ENCODE measurements around the gene ADCY7.

ADCY7 gene

DNA sequence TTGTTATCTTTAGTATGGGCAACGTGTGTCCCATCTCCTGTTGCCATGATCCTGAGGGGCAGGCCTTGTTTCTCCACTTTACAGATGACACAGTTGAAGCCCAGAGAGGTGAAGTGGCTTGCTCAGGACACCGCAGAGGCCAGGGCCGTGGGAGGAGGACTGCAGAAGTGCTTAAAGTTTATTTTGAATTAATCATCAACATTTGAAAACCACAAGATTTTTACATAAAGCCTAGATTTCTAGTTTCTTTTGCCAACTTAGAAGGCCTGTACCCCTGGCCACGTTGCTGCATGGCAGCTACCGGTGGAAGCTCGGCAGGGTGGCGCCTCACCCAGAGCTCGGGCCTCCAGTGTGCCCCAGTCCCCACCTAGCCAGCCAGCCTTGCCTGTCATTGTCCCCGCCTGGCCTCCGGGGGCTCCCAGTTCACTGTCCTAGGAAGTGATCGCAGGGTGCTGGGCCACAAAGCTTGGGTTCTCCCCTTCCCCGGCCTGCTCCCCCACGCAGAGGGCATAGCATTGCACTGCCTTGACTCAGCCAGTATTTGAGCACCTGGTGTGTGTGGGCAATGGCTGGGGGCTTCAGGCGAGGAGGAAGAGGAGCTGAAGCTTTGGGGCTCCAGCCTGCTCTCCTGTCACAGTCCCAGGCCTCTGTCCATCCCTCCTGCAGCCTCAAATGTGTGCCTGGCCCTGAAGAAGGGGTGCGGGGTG is 14.8 kb upstream of the ADCY7 start:
- no peak for DNase-seq

DNA sequence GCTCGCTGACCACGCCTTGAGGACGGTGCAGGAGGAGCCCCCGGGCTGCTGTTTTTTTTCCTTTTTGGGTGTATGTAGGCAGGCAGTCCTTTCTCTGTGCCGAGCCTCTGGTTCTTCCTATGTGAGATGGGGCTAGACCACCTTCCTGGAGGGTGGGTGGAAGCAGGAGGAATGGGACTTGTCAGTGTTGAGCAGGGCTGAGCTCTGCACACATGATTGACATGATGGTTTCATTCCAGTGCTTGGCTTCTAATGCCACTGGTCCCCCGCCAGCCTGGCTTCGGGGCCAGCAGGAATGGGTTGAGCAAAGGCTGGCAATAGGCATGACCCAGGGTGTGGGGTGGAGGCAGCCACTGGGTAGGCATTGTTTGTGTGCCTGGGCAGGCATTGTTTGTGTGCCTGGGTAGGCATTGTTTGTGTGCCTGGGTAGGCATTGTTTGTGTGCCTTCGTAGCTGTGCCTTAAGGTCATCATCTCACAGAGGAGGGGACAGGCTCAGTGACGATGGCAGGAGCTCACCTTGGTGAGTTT is 14.2 kb upstream of the ADCY7 start:
- DNase-seq = no peak

DNA sequence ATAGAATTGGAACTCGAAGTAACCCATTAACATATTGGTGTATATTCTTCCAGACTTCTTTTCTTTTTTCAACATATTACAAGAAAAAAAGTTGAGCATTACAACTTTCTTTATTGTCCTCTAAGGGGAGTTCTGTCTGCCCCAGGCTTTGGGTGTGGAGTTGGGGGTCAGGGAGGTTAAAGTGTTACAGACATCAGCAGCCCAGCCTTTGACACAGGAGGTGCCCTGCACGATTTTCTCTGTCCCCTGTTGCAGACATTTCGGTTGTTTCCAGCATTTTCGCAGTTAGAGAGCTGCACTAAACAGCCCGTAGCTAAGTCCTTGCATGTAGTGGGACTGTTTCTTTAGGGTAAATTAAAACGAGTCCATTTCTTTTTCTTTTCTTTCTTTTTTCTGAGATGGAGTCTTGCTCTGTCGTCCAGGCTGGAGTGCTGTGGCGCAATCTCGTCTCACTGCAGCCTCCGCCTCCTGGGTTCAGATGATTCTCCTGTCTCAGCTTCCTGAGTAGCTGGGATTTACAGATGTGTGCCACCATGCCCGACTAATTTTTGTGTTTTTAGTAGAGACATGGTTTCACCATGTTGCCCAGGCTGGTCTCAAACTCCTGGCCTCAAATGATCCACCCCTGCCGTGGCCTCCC is 13.4 kb upstream of the ADCY7 start:
- no peak for DNase-seq

DNA sequence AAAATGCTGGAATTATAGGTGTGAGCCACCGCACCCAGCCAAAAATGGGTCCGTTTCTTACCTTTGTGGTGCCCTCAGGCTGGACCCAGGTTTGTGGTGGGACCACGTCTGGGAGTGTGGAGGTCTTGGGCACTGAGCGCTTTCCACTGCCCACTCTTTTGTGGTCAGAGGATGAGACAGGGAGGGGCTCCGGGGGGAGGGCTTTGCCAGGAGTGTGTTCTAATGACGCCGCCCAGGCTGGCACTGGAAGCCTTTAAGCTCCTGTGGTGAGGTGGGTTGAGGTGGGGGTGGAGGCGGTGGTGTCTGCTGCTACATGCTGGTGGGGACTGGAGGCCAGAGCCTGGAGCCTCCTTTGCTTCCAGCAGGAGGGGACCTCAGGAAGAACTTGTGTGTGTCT is 12.8 kb upstream of the ADCY7 start:
- no peak for DNase-seq

DNA sequence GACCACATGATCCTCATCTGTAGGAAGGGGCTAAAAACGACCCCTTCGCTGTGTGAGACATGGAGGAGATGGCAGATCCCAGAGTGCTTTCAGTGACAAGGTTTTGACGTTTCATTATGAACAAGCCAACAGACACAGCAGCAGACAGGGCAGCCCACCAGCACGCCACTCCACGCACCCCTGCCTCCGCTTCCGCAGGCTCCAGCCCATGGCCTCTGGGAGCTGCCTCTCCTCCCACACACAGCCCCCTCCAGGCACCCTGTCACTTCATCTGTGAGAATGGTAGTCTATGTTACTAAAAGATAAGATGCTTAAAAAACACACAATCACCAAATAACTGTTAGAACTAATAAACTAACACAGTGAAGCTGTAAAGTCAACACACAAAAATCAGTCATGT is 12.3 kb upstream of the ADCY7 start:
- DNase-seq = no peak

DNA sequence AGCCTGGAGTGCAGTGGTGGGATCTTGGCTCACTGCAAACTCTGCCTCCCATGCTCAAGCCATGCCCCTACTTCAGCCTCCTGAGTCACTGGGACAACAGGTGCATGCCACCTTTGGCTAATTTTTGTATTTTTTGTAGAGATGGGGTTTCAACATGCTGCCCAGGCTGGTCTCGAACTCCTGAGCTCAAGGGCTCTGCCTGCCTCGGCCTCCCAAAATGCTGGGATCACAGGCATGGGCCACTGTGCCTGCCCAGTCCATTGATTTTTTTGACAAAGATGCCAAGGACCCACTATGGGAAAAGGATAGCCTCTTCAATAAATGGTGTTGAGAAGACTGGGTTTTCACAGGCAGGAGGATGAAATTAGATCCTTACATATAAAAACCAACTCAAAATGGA is 10.8 kb upstream of the ADCY7 start:
- DNase-seq = no peak

DNA sequence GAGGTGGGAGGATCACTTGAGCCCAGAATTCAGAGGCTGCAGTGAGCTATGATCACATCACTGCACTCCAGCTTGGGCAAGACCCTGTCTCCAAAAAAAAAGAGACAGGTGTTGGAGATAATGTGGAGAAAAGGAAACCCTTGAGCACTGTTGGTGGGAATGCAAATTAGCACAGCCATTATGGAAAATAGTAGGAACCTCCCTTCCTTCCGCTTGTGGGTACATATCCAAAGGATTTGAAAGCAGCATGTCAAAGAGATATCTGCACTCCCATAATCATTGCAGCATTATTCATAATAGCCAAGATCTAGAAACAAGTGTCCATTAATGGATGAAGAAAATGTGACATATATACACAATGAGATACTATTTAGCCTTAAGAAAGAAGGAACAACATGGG is 9.7 kb upstream of the ADCY7 start:
- no peak for DNase-seq

DNA sequence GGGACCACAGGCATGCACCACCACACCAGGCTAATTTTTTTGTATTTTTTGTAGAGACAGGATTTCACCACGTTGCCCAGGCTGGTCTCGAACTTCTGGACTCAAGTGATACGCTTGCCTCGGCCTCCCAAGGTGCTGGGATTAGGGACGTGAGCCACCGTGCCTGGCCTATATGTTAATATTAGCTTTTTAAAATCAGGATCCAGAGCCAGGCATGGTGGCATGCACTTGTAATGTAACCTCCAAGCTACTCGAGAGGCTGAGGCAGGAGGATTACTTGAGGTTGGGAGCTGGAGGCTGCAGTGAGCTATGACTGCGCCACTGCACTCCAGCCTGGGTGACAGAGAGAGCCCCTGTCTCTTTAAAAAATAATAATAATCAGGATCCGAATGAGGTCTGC is 8.5 kb upstream of the ADCY7 start:
- DNase-seq = no peak

DNA sequence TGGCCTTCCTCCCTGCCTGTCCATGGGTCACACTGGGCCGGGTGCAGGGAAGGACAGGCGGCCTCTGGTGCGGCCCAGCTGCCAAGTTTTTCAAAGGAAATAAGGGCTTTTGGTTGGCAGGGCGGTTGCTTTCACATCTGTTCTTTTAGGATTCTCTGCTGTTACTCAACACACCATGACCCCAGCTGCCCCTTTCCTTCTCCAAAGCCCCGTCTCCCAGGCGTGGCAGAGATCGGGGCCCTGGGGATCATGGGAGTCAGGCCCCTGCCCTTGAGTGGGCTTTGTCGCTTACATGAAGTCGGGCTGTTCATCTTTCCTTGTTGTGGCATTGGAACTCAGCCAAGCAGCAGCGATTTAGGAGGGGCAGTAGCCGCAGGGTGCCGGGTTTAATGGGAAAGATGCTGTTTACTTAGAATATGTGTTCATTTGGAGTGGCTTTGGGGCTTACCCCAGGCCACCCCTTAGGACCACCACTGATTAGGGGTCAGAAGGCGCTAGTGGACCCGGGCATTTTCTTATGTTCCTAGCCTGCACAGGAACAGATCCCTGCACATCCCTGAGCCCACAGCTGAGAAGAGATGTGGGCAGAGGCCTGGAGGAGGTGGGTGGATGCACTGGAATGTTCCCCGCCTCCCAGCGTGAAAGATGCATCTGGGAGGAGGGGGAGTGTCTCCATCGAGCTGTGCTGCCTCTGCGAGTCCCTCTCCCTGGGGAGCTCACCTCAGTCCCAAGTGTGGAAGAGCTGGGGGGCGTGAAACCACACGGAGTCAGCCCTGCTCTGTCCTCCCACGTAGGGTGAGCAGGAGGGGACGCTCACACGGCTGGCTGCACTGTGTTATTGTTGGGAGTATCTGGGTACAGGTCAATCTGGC is 6.8 kb upstream of the ADCY7 start:
- DNase-seq = no peak

DNA sequence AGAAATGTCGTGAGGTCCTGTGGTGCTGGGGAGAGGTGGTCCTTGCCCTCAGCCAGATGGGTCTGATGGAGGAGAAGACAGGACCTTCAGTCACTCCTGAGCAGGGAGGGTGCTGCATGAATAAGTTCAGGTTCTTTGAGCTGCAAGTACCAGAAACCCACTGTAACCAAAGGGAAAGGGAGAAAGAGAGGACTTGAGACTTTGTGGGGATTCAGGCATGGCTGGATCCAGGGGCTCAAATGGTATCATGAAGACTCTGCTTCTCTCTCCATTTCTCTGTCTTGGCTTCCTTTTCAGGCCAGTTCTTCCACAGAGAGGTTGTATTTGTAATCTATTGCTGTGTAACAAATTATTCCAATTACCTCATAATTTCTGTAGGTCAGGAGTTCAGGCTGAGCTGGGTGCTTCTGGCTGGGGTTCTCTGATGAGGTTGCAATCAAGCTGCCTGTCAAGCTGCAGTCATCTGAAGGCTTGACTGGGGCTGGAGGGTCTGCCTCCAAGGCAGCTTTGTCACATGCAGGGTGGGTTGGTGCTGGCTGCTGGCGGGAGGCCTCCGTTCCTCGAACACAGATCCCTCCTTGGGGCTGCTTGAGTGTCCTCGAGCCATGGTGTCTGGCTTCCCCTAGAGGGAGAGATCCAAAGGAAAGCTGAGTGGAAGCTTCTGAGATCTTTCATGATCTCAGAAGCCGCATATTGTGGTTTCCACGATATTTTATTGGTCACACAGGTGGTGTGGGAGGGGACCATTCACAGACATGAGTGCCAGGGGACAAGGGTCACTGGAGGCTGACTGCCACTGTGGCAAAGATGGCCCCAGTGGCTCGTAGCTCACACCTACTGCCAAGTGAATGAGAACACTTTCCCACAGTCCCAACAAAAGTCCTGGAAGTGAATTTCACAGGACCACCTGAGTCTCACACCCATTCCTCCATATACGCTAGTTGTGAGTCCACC is 5.9 kb upstream of the ADCY7 start:
- no peak for DNase-seq

DNA sequence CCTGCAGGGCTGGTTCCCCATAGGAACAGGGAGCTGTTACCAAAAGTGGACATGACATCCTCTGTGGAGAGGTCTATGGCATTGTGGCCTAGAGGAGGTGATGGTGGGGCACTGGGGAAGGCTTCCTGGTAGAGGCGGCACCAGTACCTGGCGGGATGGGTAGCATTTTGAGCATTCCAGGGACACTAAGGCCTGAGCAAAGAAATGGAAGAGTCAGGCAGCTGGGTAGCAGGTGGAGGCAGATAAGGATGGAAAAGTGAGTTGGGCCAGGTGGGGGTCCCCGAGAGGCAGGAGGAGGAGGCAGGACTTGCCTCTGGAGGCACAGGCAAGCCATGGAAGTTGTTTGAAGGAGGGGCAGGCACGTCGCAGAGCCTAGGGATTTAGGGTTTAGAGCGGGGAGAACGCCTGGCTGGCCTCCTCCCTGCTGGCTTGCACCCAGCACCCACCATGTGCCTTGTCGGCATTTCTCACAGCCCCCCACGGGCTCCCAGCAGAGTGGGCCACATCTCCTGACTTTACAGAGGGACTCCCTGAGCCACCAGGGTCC is 5.1 kb upstream of the ADCY7 start:
- DNase-seq = no peak

DNA sequence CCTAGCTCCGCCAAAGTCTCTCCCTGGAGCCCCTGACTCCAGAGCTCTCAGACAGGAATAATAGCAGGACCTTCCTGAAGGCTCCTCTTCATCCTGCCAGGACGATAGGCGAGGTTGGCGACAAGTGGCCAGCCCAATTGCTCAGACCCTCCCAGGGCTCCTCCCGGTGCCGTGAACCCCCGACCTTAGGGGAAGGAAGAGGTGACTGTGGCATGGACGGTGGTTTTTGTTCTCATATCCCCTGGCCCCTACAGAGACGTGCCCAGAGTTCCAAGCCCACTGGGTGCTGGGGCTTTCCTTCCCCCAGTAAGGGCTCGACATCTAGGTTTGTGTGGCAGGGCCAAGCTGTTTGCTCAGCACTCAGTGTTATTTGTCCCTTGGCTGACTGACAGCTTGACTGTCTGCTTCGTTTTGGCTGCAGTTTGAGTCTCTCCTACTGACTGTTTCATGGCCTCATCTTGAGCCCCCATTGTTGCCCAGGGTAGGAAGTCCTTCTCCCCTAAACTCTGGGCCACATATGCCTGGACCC is 4.6 kb upstream of the ADCY7 start:
- no peak for DNase-seq

DNA sequence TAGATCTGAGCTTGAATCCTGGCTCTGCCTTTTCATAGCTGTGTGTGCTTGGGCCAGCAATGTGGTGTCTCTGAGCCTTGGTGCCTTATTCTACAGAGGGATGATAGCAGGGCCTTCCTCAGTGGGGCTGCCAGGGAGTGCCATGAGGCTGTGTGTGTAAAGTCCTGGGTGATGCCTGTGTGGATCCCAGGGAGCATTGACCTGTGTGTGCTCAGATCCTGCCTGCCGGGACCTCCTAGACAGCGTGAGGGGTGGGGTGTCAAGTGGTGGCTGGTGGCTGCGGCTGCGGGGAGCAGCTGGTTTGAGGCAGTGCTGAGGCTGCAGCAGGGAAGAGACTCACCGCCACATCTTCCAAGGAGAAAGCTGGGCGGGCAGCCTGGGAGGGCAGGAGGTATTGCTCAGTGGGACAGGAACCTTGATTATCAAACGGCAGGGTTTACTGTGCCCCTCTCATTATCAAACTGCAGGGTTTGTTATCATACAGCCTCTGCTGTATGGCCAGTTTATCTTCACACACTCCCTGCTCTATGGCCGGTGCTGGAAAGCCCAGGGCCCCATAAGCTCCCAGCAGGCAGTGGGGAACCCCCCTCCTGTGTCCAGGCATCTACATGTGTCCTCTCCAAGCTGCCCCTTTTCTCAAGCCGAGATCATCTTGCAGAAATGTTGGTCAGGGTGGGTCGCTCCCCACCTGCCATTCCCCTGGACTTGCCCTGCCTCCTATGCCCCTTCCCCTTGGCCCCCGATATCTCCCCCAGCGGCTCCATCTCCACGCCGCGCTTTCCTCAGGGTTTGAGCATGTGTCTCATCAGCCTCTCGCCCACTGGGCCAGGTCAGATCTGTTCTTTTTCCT is 3.1 kb upstream of the ADCY7 start:
- no peak for DNase-seq

DNA sequence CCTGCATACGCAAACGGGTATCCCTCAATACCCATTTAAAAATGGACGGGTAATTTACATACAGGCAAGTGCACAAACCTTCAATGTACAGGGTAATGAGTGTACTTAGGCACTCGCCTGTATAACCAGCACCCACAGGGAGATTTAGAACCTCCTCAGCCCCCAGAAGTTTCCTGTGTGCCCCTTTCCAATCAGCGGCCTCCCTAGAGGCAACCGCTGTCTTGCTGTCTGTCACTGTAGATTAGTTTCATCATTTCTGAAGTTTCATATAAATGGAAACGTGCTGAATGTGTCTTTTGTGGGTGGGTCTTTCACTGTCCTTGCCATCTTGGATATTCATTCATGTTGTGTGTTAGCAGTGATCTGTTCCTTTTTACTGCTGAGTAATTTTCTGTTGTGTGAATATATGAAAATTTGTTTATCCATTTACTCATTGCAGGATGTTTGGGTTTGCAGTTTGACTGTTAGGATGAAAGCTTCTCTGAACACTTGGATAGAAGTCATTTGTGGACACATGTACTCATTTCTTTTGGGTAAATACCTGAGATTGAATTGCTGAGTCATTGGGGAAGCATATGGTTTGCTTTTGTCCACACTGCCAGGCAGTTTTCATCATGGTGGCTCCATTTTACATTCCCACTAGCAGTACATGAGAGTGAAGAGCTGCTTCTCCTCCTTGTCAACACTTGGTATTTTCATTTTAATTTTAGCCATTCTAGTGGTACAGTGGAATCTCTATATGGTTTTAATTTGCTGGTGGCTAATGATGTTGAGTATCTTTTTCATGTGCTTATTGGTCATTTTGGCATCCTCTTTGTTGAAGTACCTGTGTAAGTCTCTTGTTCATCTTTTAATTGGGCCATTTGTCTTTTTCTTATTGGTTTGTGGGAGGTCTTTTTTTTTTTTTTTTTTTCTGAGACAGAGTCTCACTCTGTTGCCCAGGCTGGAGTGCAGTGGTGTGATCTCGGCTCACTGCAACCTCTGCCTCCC is 2.1 kb upstream of the ADCY7 start:
- no peak for DNase-seq

DNA sequence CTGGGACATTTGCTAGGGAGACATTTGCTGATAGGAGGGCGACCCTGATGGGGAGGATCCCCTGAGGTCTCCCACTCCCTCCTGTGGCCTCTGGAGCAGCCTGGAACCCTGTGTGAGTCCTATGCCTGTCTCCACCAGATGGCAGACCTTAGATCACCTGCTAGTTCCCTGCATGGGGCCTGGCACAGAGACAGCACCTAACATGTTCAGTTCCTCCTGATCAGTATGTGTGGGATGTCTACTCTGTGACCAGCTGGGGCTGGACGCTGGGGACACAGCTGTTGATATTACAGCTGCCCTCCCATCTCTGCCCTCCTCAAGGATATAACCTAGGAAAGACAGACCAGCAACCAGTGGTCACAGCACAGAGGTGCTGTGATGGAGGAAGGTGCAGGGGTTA is 1.1 kb upstream of the ADCY7 start:
- no peak for DNase-seq

DNA sequence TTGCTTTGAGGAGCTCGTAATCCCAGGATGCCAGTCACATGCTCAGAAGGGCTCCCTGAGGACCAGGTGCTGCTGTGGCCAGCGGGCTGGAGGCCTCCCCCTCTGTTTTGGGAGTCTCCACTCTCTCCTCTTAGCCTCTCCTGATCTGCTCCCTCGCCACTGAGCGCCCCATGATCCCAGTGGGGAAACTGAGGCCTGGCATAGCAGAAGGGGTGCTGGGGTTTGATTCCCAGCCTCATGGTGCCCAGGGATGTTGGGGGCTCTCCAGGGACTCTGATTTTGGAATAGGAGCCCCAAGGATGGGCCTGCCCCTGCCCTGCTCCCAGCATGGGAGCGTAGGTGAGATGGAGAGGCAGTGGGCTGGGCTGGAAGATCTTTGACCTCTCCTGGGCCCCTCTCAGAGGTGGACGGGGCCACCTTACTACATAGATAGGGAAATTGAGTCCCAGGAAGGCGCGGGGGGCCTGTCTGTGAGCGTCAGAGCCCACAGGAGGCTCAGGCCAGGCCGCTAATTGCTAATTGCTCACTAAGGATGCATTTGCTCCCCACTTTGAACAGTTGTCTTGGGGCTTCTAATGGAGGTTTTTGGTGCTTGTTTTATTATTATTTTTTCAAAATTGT is 525 bp upstream of the ADCY7 start:
- no peak for DNase-seq

DNA sequence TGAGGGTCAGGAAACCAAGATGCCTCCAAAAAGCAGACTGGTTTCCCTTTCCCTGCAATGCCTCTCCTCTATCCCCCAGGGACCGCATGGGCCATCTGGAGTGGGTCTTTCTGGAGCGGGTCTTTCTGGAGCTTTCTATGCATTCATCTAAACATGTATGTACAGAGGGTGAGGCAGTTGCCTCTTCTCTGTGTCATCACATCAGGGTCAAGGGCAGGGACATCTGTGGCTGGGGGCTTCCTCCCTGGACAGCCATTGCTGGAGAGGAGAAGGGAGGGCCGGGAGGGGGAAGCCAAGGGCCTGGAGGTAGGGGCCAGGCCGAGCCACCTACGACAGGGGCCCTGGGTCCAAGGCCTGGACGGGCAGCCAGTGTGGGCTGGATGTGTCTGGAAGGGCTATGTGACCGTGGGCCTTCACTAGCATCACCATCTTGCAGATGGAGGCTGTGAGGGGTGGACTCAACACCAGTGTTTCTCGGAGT is 840 bp downstream of the ADCY7 start:
- no peak for DNase-seq

DNA sequence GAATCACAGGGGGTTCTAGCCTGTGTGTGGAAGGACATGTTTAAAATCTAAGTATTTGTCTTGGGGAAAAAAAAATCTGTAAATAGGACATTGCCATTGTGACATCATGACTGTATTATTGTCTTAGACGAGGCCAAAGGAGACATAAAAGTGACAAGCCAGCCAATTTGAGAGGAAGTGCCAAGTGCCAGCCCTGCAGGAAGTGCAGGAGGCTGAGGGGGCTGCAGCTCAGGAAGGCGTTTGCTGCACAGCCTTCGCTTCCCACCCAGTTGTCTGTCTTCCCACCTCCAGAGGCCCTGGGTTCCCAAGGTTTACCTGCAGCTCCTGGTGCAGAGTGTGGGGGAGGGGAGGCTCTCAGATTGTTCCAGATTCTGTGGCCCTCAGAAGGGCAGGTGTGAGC is 1.3 kb downstream of the ADCY7 start:
- no peak for DNase-seq

DNA sequence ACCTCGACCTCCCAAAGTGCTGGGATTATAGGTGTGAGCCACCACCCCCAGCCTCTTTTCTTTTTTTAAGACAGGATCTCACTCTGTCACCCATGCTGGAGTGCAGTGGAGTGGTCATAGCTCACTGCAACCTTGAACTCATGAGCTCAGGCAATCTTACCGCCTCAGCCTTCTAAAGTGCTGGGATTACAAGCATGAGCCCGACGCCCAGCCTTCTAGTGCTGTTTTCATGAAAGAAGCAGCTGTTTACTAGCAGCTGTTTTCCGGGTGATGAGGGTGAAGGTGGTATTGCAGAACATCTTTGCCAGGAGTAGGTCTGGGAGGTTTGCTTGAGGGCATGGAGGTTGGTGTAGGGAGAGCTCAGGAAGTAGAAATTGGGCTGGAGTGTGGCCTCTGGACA is 2.0 kb downstream of the ADCY7 start:
- no peak for DNase-seq
